GM12878 (cell line): Measurements from ENCODE around the gene SLC1A2. TPM values are rescaled to one million over a fixed set of nuclear protein-coding genes. Genes with fewer than 3 reads are reported as not detected.

Experiments
- BRCA1 ChIP-seq: IDR thresholded peaks from 2 replicates; pipeline ENCODE4 v1.6.1; 2011; ENCODE audit warnings: low read depth, low read length, improper control_type of control experiment
- CHD4 ChIP-seq: fragments of 200-600 bp; sonication (generic); IDR thresholded peaks from 2 replicates; pipeline ENCODE4 v1.6.1; 2016; ENCODE audit warnings: mild to moderate bottlenecking
- CREM ChIP-seq: IDR thresholded peaks from 2 replicates; pipeline ENCODE4 v1.6.1; 2014; ENCODE audit warnings: antibody characterized with exemption, low read depth
- EZH2 ChIP-seq: IDR thresholded peaks from 2 replicates; pipeline ENCODE4 v1.6.1; 2012; ENCODE audit warnings: low read depth, mild to moderate bottlenecking, control low read depth, inconsistent platforms, low read length, borderline replicate concordance; ENCODE audit not compliant: control insufficient read depth
- IKZF1 ChIP-seq: fragments of 450-650 bp; conservative IDR thresholded peaks from 2 replicates; pipeline ENCODE4 v1.6.1; 2017; ENCODE audit warnings: antibody characterized with exemption, mild to moderate bottlenecking
- IRF3 ChIP-seq: fragments of 450-650 bp; IDR thresholded peaks from 2 replicates; pipeline ENCODE4 v1.6.1; 2014; ENCODE audit warnings: mild to moderate bottlenecking
- IRF4 ChIP-seq: IDR thresholded peaks from 2 replicates; pipeline ENCODE4 v1.6.1; 2011; ENCODE audit warnings: low read depth, low read length
- JUNB ChIP-seq: IDR thresholded peaks from 2 replicates; pipeline ENCODE4 v1.6.1; 2016; ENCODE audit warnings: antibody characterized with exemption, mild to moderate bottlenecking
- PRDM15 ChIP-seq: fragments of 450-650 bp; formaldehyde crosslinking; IDR thresholded peaks from 2 replicates; pipeline ENCODE4 v1.4.0; 2020; ENCODE audit warnings: mild to moderate bottlenecking, moderate library complexity
- RBBP5 ChIP-seq: fragments of 200-600 bp; sonication (generic); conservative IDR thresholded peaks from 2 replicates; pipeline ENCODE4 v1.6.1; 2016
- RFX5 ChIP-seq: IDR thresholded peaks from 2 replicates; pipeline ENCODE4 v1.6.1; 2011; ENCODE audit warnings: low read depth, low read length, improper control_type of control experiment
- SP1 ChIP-seq: IDR thresholded peaks from one replicate; pipeline ENCODE4 v1.6.1; 2011; ENCODE audit warnings: low read depth, low read length
- TARDBP ChIP-seq: IDR thresholded peaks from 2 replicates; pipeline ENCODE4 v1.6.1; 2016; ENCODE audit warnings: borderline replicate concordance
- ZNF24 ChIP-seq: fragments of 450-650 bp; IDR thresholded peaks from 2 replicates; pipeline ENCODE4 v1.6.1; 2017; ENCODE audit warnings: antibody characterized with exemption, mild to moderate bottlenecking
- polyA plus RNA-seq, 11 experiments: library from polyadenylated mRNA; depleted of rRNA in 4 of 11; unstranded in 6 of 11; stranded (reverse) in 5 of 11; fragments of >200 nt; fragmentation: Nextera tagmentation in 4 of 11; fragmentation: Illumina TruSeq in 1 of 11; extraction: Ambion mirVana in 4 of 11; extraction: Trizol in 1 of 11; gene quantifications; 1 replicate in 1 of 11; 2 replicates in 10 of 11; pipeline versions ENCODE4 v1.2.1 to v1.2.3, GENCODE V29; 2011 to 2016; ENCODE audit warnings: inconsistent platforms in 2 of 11, missing spikeins in 2 of 11, low read depth in 1 of 11
- total RNA-seq, 4 experiments: library from RNA; depleted of rRNA in 3 of 4; stranded (reverse); fragments of >200 nt in 3 of 4; fragmentation: Illumina TruSeq in 1 of 4; extraction: Trizol in 1 of 4; gene quantifications; 2 replicates each; pipeline versions ENCODE4 v1.2.1 to v1.2.3, GENCODE V29; 2013 to 2021
- TF ChIP-seq, protein P1 (sequence below): fragments of 450-650 bp; IDR thresholded peaks from 2 replicates; pipeline ENCODE4 v1.6.1; 2017; ENCODE audit warnings: borderline replicate concordance
- TF ChIP-seq, protein P2 (sequence below): IDR thresholded peaks from 2 replicates; pipeline ENCODE4 v1.6.1; 2012; ENCODE audit warnings: improper control_type of control experiment, low read depth, low read length; ENCODE audit not compliant: insufficient replicate concordance
- TF ChIP-seq, protein P3 (sequence below): fragments of 450-650 bp; IDR thresholded peaks from 2 replicates; pipeline ENCODE4 v1.6.1; 2017; ENCODE audit warnings: antibody characterized with exemption, mild to moderate bottlenecking, moderate library complexity

The SLC1A2 gene
- total and polyA plus RNA-seq, 10 of the 15 experiments (the other 5 are each of a cell fraction or from before 2014, with no cell fraction given): 0.01 to 0.84 (median 0.22) TPM; not detected in 1

DNA sequence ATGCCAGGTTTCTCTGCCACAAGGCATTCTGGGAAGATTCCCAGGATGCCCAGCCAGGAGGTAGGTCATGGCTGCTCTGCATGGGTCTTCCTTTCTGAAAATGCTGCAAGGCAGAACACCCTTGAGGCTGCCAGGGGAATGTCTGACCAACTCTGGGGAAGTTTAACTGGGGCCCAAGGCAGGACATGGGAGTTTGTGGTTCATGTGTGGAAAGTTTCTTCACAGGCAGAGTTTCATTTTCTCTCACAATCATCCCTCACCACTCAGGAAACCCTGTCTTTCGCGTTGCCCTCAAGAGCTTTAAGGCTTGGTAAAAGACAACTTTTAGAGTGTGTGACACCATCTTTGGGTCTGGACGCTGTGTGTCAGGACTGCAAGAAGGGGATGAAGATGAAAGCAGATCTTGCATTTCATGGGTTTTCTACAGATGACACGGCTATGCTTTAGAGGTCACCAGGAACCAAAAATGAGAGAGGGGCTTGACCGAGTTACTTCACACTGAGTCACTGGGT, 146.9 kb downstream of the SLC1A2 start (continued):
- TF ChIP-seq, protein P1, sequence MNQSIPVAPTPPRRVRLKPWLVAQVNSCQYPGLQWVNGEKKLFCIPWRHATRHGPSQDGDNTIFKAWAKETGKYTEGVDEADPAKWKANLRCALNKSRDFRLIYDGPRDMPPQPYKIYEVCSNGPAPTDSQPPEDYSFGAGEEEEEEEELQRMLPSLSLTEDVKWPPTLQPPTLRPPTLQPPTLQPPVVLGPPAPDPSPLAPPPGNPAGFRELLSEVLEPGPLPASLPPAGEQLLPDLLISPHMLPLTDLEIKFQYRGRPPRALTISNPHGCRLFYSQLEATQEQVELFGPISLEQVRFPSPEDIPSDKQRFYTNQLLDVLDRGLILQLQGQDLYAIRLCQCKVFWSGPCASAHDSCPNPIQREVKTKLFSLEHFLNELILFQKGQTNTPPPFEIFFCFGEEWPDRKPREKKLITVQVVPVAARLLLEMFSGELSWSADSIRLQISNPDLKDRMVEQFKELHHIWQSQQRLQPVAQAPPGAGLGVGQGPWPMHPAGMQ: no peak
- TF ChIP-seq, protein P2, sequence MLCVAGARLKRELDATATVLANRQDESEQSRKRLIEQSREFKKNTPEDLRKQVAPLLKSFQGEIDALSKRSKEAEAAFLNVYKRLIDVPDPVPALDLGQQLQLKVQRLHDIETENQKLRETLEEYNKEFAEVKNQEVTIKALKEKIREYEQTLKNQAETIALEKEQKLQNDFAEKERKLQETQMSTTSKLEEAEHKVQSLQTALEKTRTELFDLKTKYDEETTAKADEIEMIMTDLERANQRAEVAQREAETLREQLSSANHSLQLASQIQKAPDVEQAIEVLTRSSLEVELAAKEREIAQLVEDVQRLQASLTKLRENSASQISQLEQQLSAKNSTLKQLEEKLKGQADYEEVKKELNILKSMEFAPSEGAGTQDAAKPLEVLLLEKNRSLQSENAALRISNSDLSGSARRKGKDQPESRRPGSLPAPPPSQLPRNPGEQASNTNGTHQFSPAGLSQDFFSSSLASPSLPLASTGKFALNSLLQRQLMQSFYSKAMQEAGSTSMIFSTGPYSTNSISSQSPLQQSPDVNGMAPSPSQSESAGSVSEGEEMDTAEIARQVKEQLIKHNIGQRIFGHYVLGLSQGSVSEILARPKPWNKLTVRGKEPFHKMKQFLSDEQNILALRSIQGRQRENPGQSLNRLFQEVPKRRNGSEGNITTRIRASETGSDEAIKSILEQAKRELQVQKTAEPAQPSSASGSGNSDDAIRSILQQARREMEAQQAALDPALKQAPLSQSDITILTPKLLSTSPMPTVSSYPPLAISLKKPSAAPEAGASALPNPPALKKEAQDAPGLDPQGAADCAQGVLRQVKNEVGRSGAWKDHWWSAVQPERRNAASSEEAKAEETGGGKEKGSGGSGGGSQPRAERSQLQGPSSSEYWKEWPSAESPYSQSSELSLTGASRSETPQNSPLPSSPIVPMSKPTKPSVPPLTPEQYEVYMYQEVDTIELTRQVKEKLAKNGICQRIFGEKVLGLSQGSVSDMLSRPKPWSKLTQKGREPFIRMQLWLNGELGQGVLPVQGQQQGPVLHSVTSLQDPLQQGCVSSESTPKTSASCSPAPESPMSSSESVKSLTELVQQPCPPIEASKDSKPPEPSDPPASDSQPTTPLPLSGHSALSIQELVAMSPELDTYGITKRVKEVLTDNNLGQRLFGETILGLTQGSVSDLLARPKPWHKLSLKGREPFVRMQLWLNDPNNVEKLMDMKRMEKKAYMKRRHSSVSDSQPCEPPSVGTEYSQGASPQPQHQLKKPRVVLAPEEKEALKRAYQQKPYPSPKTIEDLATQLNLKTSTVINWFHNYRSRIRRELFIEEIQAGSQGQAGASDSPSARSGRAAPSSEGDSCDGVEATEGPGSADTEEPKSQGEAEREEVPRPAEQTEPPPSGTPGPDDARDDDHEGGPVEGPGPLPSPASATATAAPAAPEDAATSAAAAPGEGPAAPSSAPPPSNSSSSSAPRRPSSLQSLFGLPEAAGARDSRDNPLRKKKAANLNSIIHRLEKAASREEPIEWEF: peak; percentile 82
- TF ChIP-seq CHD4: no peak
- TF ChIP-seq IRF4: peak; percentile 82
- TF ChIP-seq BRCA1: no peak
- peak; percentile 67 for TF ChIP-seq SP1
- peak; percentile 85 for TF ChIP-seq CREM
- peak; percentile 98 for TF ChIP-seq IKZF1
- TF ChIP-seq TARDBP: no peak
- TF ChIP-seq PRDM15: no peak
- TF ChIP-seq IRF3: no peak
- TF ChIP-seq JUNB: peak; percentile 74
- no peak for TF ChIP-seq RFX5
- TF ChIP-seq EZH2: no peak
- TF ChIP-seq ZNF24: peak; percentile 20; the same call in 1 of the 2 replicates
- TF ChIP-seq RBBP5: no peak
- TF ChIP-seq, protein P3, sequence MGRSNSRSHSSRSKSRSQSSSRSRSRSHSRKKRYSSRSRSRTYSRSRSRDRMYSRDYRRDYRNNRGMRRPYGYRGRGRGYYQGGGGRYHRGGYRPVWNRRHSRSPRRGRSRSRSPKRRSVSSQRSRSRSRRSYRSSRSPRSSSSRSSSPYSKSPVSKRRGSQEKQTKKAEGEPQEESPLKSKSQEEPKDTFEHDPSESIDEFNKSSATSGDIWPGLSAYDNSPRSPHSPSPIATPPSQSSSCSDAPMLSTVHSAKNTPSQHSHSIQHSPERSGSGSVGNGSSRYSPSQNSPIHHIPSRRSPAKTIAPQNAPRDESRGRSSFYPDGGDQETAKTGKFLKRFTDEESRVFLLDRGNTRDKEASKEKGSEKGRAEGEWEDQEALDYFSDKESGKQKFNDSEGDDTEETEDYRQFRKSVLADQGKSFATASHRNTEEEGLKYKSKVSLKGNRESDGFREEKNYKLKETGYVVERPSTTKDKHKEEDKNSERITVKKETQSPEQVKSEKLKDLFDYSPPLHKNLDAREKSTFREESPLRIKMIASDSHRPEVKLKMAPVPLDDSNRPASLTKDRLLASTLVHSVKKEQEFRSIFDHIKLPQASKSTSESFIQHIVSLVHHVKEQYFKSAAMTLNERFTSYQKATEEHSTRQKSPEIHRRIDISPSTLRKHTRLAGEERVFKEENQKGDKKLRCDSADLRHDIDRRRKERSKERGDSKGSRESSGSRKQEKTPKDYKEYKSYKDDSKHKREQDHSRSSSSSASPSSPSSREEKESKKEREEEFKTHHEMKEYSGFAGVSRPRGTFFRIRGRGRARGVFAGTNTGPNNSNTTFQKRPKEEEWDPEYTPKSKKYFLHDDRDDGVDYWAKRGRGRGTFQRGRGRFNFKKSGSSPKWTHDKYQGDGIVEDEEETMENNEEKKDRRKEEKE: no peak
